Neuronal stem cell (in vitro differentiated cells): Measurements from ENCODE around the gene NCAPD2.

Experiments
- DNase-seq: peaks from one replicate; pipeline ENCODE4 v3.0.0-alpha.2; 2013; ENCODE audit warnings: low spot score
- H2AFZ ChIP-seq: one replicate; pipeline ENCODE4 v1.6.1; 2013; ENCODE audit warnings: mild to moderate bottlenecking, low read length, inconsistent platforms
- H2AK5ac ChIP-seq: 2 replicates; pipeline ENCODE4 v1.6.1; 2013; ENCODE audit warnings: low read depth, mild to moderate bottlenecking, inconsistent platforms, low read length, moderate library complexity, mixed read lengths
- H2BK120ac ChIP-seq: 2 replicates; pipeline ENCODE4 v1.6.1; 2013; ENCODE audit warnings: low read depth, mild to moderate bottlenecking, inconsistent platforms, low read length, moderate library complexity, mixed read lengths
- H2BK12ac ChIP-seq: one replicate; pipeline ENCODE4 v1.6.1; 2013; ENCODE audit warnings: low read length, inconsistent platforms
- H2BK15ac ChIP-seq: 2 replicates; pipeline ENCODE4 v1.6.1; 2013; ENCODE audit warnings: mild to moderate bottlenecking, low read length, inconsistent platforms, mixed read lengths
- H2BK5ac ChIP-seq: one replicate; pipeline ENCODE4 v1.6.1; 2013; ENCODE audit warnings: inconsistent platforms, mild to moderate bottlenecking, low read length, moderate library complexity
- H3K14ac ChIP-seq: one replicate; pipeline ENCODE4 v1.6.1; 2013; ENCODE audit warnings: low read length, inconsistent platforms
- H3K18ac ChIP-seq: 2 replicates; pipeline ENCODE4 v1.6.1; 2013; ENCODE audit warnings: low read length, inconsistent platforms
- H3K23ac ChIP-seq: 2 replicates; pipeline ENCODE4 v1.6.1; 2013; ENCODE audit warnings: low read depth, mild to moderate bottlenecking, mixed read lengths, low read length, inconsistent platforms; ENCODE audit not compliant: poor library complexity
- H3K27ac ChIP-seq: replicated peaks from 3 replicates; pipeline ENCODE4 v1.5.1; 2013; ENCODE audit warnings: low read length, inconsistent platforms
- H3K27me3 ChIP-seq, 3 experiments: 2 replicates each; pipeline ENCODE4 v1.6.1; 2013; ENCODE audit warnings: low read length in 3 of 3, mild to moderate bottlenecking in 2 of 3, inconsistent platforms in 1 of 3, low read depth in 1 of 3, mixed read lengths in 1 of 3, moderate library complexity in 1 of 3; ENCODE audit not compliant: control insufficient read depth in 3 of 3, insufficient read depth in 3 of 3
- H3K36me3 ChIP-seq, 2 donors: replicated peaks in 1 of 2; 2 replicates each; pipeline ENCODE4 v1.6.1; 2013; ENCODE audit warnings: low read length in 2 of 2; ENCODE audit not compliant: control insufficient read depth in 2 of 2, insufficient read depth in 2 of 2
- H3K4ac ChIP-seq: 2 replicates; pipeline ENCODE4 v1.6.1; 2013; ENCODE audit warnings: inconsistent platforms, mild to moderate bottlenecking, low read length, moderate library complexity
- H3K4me1 ChIP-seq, 2 donors: 1 replicate in 1 of 2; 2 replicates in 1 of 2; pipeline ENCODE4 v1.6.1; 2013; ENCODE audit warnings: low read length in 2 of 2, low read depth in 1 of 2; ENCODE audit not compliant: control insufficient read depth in 2 of 2, insufficient read depth in 1 of 2
- H3K4me2 ChIP-seq: one replicate; pipeline ENCODE4 v1.6.1; 2013; ENCODE audit warnings: mild to moderate bottlenecking, low read length, inconsistent platforms; ENCODE audit not compliant: insufficient read depth, poor library complexity, severe bottlenecking
- H3K4me3 ChIP-seq, 2 donors: 2 replicates each; pipeline ENCODE4 v1.5.1; 2013; ENCODE audit warnings: low read length in 2 of 2, mild to moderate bottlenecking in 2 of 2, inconsistent platforms in 1 of 2, moderate library complexity in 1 of 2
- H3K79me1 ChIP-seq: one replicate; pipeline ENCODE4 v1.6.1; 2013; ENCODE audit warnings: low read depth, mild to moderate bottlenecking, inconsistent platforms, low read length, moderate library complexity
- H3K9ac ChIP-seq: one replicate; pipeline ENCODE4 v1.6.1; 2013; ENCODE audit warnings: mild to moderate bottlenecking, low read depth, low read length, inconsistent platforms; ENCODE audit not compliant: poor library complexity
- H3K9me3 ChIP-seq, 2 donors: replicated peaks in 1 of 2; 2 replicates each; pipeline versions ENCODE3 to v1.6.1; 2013; ENCODE audit warnings: low read length in 2 of 2, mild to moderate bottlenecking in 2 of 2, inconsistent platforms in 1 of 2, low read depth in 1 of 2, mixed read lengths in 1 of 2, moderate library complexity in 1 of 2; ENCODE audit not compliant: control insufficient read depth in 2 of 2, insufficient read depth in 1 of 2
- H4K8ac ChIP-seq: one replicate; pipeline ENCODE4 v1.6.1; 2013; ENCODE audit warnings: low read depth, mild to moderate bottlenecking, inconsistent platforms, low read length, moderate library complexity
- H4K91ac ChIP-seq: one replicate; pipeline ENCODE4 v1.6.1; 2013; ENCODE audit warnings: low read length, low read depth, mild to moderate bottlenecking, inconsistent platforms; ENCODE audit not compliant: poor library complexity
- WGBS, 2 donors: extraction: QIAGEN DNeasy Blood & Tissue Kit; methylation state at CpG; one replicate each; pipeline ENCODE4 v1.1.7; 2013; ENCODE audit warnings: missing lambda C conversion rate in 2 of 2, mixed read lengths in 1 of 2; ENCODE audit not compliant: insufficient read length in 2 of 2, insufficient replicate concordance in 1 of 2; ENCODE audit errors: extremely low coverage in 2 of 2; 5-methylcytosine and 5-hydroxymethylcytosine counted together

Gene NCAPD2

DNA sequence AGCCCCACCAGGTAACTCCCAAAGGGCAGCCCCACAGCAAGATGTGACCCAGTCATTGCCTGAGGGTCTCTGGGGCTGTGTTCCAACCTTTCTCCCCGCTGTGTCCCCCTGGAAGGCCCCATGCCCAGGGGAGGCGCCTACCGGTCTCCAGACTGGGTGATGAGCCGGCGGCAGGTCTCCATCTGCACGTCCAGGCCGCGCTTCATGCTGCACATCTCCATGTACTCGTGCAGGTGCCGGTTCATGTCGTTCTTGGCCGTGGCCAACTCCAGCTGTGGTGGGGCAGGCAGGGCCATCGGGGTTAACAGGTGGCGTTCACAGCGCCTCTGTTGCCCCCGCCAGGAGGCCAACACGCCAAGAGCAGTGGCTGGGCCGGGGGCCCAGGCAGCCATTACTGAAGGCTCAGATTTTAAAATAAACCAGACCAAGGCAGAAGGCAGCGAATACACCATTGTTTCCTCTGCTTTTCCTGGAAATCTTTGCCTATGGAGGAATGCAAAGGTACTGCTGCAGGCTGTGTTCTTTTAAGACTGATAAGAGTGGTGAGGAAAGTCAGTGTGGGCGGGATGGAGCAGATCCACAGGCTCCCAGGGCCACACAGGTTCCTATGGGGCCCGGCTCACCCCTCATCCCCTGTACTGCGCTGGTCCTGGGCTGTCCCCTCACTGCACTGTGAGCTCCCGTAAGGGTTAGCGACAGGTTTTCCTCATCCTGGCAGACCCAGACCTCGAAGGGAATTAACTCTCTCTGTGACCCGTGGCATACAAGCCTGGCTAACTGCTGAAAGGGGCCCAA is 47.7 kb downstream of the NCAPD2 start:
- Histone ChIP-seq H2AK5ac (no peak overlapping the region), H2BK5ac (peak overlapping the region; percentile 82), H3K4me1 (peaks cover 8 to 19% of the 10 kb centered on the region in 2 donors), H2BK12ac (no peak overlapping the region), H3K9ac (no peak overlapping the region), H4K8ac (no peak overlapping the region), H3K79me1 (no peaks in the 10 kb centered on the region), H3K27ac (no peak overlapping the region), H3K4me2 (no peak overlapping the region), H3K23ac (peak overlapping the region; percentile 57), H3K18ac (no peak overlapping the region), H2AFZ (no peak overlapping the region), H2BK120ac (no peak overlapping the region), H3K36me3 (peaks cover 35 to 63% of the 10 kb centered on the region in 2 donors), H4K91ac (no peak overlapping the region), H3K4me3 (no peak overlapping the region), H3K9me3 (peaks cover 0 to 2% of the 10 kb centered on the region in 2 donors), H2BK15ac (no peak overlapping the region), H3K14ac (no peak overlapping the region), H3K27me3 (no peaks in the 10 kb centered on the region), H3K4ac (peak overlapping the region; percentile 66)
- no peak for DNase-seq
- no CpG with 5 or more reads among the region's 26 CpGs for WGBS, 2 donors

DNA sequence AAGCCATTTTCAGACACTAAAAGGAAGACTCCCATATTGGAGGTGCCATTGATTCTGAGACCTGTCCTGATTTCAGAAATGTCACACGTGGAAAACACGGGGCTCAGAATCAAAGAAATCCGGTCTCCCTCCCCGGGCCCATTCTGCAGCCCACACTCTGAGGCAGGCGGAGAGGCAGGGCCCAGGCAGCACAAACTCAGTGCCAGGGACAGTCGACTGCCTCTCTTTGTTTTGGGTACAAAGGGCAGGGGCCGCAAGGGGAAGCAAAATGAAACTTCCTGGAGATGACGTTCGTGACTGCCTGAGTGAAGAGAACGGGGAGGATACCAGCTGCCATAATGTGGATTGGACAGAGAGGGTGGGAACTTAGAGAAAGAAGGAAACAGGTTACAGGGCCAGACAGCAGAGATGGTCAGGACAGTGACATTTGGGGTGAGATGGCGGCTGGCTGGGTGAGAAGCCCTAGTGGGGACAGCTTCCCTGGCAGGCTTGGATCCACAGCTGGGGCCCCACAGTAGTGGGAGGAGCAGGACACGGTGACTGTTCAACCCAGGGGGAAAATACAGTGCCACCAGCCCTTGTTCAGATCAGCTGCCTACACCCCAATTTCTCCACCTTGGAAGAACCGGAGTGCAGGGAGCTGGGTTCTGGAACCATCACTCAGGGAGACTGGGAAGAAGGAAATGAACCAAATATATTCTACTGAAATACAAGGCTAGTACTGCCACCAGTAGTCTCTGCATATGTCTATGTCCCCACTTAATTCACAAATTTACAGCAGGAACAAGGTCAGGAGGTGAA is 48.5 kb downstream of the NCAPD2 start:
- no peak overlapping the region for H2BK120ac ChIP-seq
- no peak overlapping the region for H3K14ac ChIP-seq
- H3K4me3 ChIP-seq: no peak overlapping the region
- no peak overlapping the region for H2AK5ac ChIP-seq
- H2BK12ac ChIP-seq: no peak overlapping the region
- H3K27me3 ChIP-seq: no peaks in the 10 kb centered on the region
- peaks cover 5 to 18% of the 10 kb centered on the region in 2 donors for H3K4me1 ChIP-seq
- no peak overlapping the region for H4K8ac ChIP-seq
- H3K23ac ChIP-seq: no peak overlapping the region
- H3K4ac ChIP-seq: no peak overlapping the region
- H3K27ac ChIP-seq: no peak overlapping the region
- H3K36me3 ChIP-seq: peaks cover 29 to 63% of the 10 kb centered on the region in 2 donors
- no peak overlapping the region for H2BK5ac ChIP-seq
- H3K4me2 ChIP-seq: no peak overlapping the region
- DNase-seq: no peak
- peak overlapping the region; percentile 56 for H2AFZ ChIP-seq
- peaks cover 0 to 2% of the 10 kb centered on the region in 2 donors for H3K9me3 ChIP-seq
- no peak overlapping the region for H3K9ac ChIP-seq
- no CpG with 5 or more reads among the region's 13 CpGs for WGBS, 2 donors
- no peak overlapping the region for H3K18ac ChIP-seq
- no peaks in the 10 kb centered on the region for H3K79me1 ChIP-seq
- H4K91ac ChIP-seq: no peak overlapping the region
- H2BK15ac ChIP-seq: no peak overlapping the region

DNA sequence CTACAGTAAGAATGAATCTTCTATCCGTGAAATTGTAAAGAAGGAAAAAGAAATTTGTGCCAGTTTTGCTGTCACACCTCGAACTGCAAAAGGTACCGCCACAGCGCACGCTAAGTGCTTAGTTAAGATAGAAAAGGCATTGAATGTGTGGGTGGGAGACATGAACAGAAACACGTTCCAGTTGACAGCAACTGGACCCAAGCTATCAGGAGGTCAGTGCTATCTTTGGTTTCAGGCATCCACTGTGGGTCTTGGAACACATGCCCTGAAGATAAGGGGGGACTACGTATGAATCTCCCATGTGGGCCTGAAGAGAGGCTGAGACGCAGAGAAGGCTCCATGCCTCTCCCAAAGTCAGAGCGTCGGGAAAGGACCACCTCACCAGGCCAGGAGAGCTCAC is 52.1 kb downstream of the NCAPD2 start:
- no peaks in the 10 kb centered on the region for H3K27me3 ChIP-seq
- no peak overlapping the region for H2BK5ac ChIP-seq

DNA sequence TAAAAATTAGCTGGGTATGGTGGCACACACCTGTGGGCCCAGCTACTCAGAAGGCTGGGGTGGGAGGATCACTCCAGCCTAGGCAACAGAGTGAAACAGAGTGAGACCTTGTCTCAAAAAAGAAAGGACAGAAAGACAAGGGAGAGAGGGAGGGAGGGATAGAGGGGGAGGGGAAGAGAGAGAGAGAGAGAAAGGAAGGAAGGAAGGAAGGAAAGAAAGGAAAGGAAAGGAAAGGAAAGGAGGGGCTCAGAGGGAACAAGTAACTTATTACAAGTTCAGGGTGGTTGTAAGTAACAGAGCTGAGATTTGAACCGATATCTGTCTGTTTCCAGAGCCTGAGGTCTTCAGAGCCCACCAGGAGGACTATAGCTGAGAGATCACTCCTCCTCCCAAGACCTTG is 53.7 kb downstream of the NCAPD2 start:
- Histone ChIP-seq H2BK15ac (no peak overlapping the region), H4K8ac (no peak overlapping the region), H2AFZ (no peak overlapping the region), H2BK12ac (no peak overlapping the region), H3K4me3 (no peak overlapping the region), H3K14ac (no peak overlapping the region), H3K27ac (no peak overlapping the region), H3K36me3 (peaks cover 31 to 86% of the 10 kb centered on the region in 2 donors), H3K4me1 (peaks cover 0 to 5% of the 10 kb centered on the region in 2 donors), H2BK120ac (no peak overlapping the region), H3K9me3 (peaks cover 0 to 2% of the 10 kb centered on the region in 2 donors), H2BK5ac (no peak overlapping the region), H3K18ac (no peak overlapping the region), H3K23ac (no peak overlapping the region), H3K4ac (no peak overlapping the region), H3K4me2 (no peak overlapping the region), H3K9ac (no peak overlapping the region), H4K91ac (no peak overlapping the region), H2AK5ac (no peak overlapping the region), H3K79me1 (peaks cover 10% of the 10 kb centered on the region), H3K27me3 (no peaks in the 10 kb centered on the region)
- DNase-seq: no peak
- WGBS, 2 donors: no CpG with 5 or more reads among the region's 1 CpG

More for the DNA sequence above, 52.1 kb downstream of the NCAPD2 start:
- Histone ChIP-seq H3K23ac (no peak overlapping the region), H3K79me1 (peaks cover 6% of the 10 kb centered on the region), H3K9ac (no peak overlapping the region), H2BK120ac (no peak overlapping the region), H3K4ac (no peak overlapping the region), H2BK15ac (no peak overlapping the region), H4K91ac (no peak overlapping the region), H2AK5ac (no peak overlapping the region), H3K14ac (peak overlapping the region; percentile 56), H3K4me2 (no peak overlapping the region), H3K4me3 (no peak overlapping the region), H3K18ac (no peak overlapping the region), H3K36me3 (peaks cover 27 to 81% of the 10 kb centered on the region in 2 donors), H3K27ac (no peak overlapping the region), H2BK12ac (no peak overlapping the region), H4K8ac (no peak overlapping the region), H2AFZ (no peak overlapping the region), H3K9me3 (peaks cover 0 to 2% of the 10 kb centered on the region in 2 donors), H3K4me1 (peaks cover 0 to 18% of the 10 kb centered on the region in 2 donors)
- no peak for DNase-seq
- no CpG with 5 or more reads among the region's 10 CpGs for WGBS, 2 donors
